Endothelial cell of umbilical vein (primary cell): ENCODE measurements around the gene SBK3. TPM values are rescaled to one million over a fixed set of nuclear protein-coding genes. Genes with fewer than 3 reads are reported as not detected.

Experiments
- BruUV-seq: library from RNA; stranded (reverse); fragments of 400-500 nt; replicated peaks from 2 replicates; lab custom pipeline; 2021; lab: Mats Ljungman, UMichigan
- CTCF ChIA-PET: fragments of 300-600, 350-600 bp; sonication (Branson Sonifier 250); formaldehyde crosslinking; loops from one replicate; lab custom pipeline; 2021; ENCODE audit warnings: antibody characterized with exemption, inconsistent platforms; lab: Charles Lee
- POLR2A ChIA-PET: fragments of 300-600, 350-600 bp; sonication (Branson Sonifier 250); formaldehyde crosslinking; loops from one replicate; lab custom pipeline; 2021; ENCODE audit warnings: antibody characterized with exemption, inconsistent platforms; lab: Charles Lee
- DNase-seq: peaks from one replicate; pipeline ENCODE4 v3.0.0-alpha.2; 2011; ENCODE audit warnings: low read depth, low spot score
- FAIRE-seq: peaks from 2 replicates; lab custom pipeline; 2011; peaks lifted over from hg19 to GRCh38; lab: Jason Lieb, UNC
- H2AFZ ChIP-seq: 2 replicates; pipeline ENCODE4 v1.6.0; 2012; ENCODE audit warnings: low read depth, low read length, control low read depth, inconsistent platforms
- H3K27ac ChIP-seq: 2 replicates; pipeline ENCODE4 v1.5.1; 2011; ENCODE audit warnings: low read depth, mild to moderate bottlenecking, control low read depth, low read length, moderate library complexity; ENCODE audit not compliant: insufficient read depth
- H3K27me3 ChIP-seq, 2 experiments: 2 replicates each; pipeline versions ENCODE4 v1.6.0 to v1.6.1; 2011; ENCODE audit warnings: low read length in 2 of 2, mixed read lengths in 1 of 2; ENCODE audit not compliant: control insufficient read depth in 2 of 2, insufficient read depth in 2 of 2
- H3K36me3 ChIP-seq, 2 experiments: 2 replicates in 1 of 2; 3 replicates in 1 of 2; pipeline ENCODE4 v1.5.1; 2011; ENCODE audit warnings: low read length in 2 of 2, mild to moderate bottlenecking in 1 of 2, moderate library complexity in 1 of 2; ENCODE audit not compliant: control insufficient read depth in 2 of 2, insufficient read depth in 2 of 2; ENCODE audit errors: extremely low read depth in 1 of 2
- H3K4me1 ChIP-seq: 3 replicates; pipeline ENCODE4 v1.5.1; 2011; ENCODE audit warnings: mild to moderate bottlenecking, low read length; ENCODE audit not compliant: control insufficient read depth, insufficient read depth; ENCODE audit errors: extremely low read depth
- H3K4me2 ChIP-seq: 2 replicates; pipeline ENCODE4 v1.6.1; 2011; ENCODE audit warnings: low read length, control low read depth, mixed read lengths; ENCODE audit not compliant: insufficient read depth
- H3K4me3 ChIP-seq, 3 experiments: fragments of 200-600 bp in 1 of 3; sonication (generic), shearing (Covaris generic) in 1 of 3; replicated peaks in 1 of 3; 2 replicates each; pipeline ENCODE4 v1.5.1; 2011 to 2016; ENCODE audit warnings: control low read depth in 3 of 3, low read length in 3 of 3, mild to moderate bottlenecking in 2 of 3, inconsistent platforms in 1 of 3, low read depth in 1 of 3, moderate library complexity in 1 of 3; ENCODE audit not compliant: insufficient read depth in 1 of 3
- H3K79me2 ChIP-seq: 2 replicates; pipeline ENCODE4 v1.6.0; 2012; ENCODE audit warnings: low read length, inconsistent platforms; ENCODE audit not compliant: control insufficient read depth, insufficient read depth
- H3K9ac ChIP-seq: replicated peaks from 2 replicates; pipeline ENCODE3; 2011; ENCODE audit warnings: low read length, control low read depth; ENCODE audit not compliant: insufficient read depth; ENCODE audit errors: extremely low read depth
- H3K9me1 ChIP-seq: replicated peaks from 3 replicates; pipeline ENCODE4 v1.6.0; 2011; ENCODE audit warnings: mild to moderate bottlenecking, low read length; ENCODE audit not compliant: control insufficient read depth, insufficient read depth; ENCODE audit errors: extremely low read depth
- H3K9me3 ChIP-seq: replicated peaks from 2 replicates; pipeline ENCODE4 v1.5.1; 2012; ENCODE audit warnings: low read length, inconsistent platforms; ENCODE audit not compliant: control insufficient read depth, insufficient read depth
- H4K20me1 ChIP-seq: replicated peaks from 2 replicates; pipeline ENCODE3; 2011; ENCODE audit warnings: mild to moderate bottlenecking, low read length; ENCODE audit not compliant: control insufficient read depth, insufficient read depth; ENCODE audit errors: extremely low read depth
- EZH2 ChIP-seq: IDR thresholded peaks from 2 replicates; pipeline ENCODE4 v1.6.1; 2012; ENCODE audit warnings: borderline replicate concordance, low read depth, mild to moderate bottlenecking, moderate library complexity, low read length, inconsistent platforms; ENCODE audit not compliant: severe bottlenecking
- FOS ChIP-seq: IDR thresholded peaks from 2 replicates; pipeline ENCODE4 v1.6.1; 2011; ENCODE audit warnings: mild to moderate bottlenecking, low read length, moderate library complexity, borderline replicate concordance; ENCODE audit not compliant: insufficient read depth
- GATA2 ChIP-seq: IDR thresholded peaks from 2 replicates; pipeline ENCODE4 v1.7.0; 2011; ENCODE audit warnings: low read depth, mild to moderate bottlenecking, moderate library complexity, mixed read lengths, low read length; ENCODE audit not compliant: insufficient read length, insufficient read depth
- JUN ChIP-seq: IDR thresholded peaks from 2 replicates; pipeline ENCODE4 v1.6.1; 2011; ENCODE audit warnings: borderline replicate concordance, low read depth; ENCODE audit not compliant: insufficient read length, insufficient read depth
- MYC ChIP-seq: IDR thresholded peaks from one replicate; pipeline ENCODE4 v1.6.1; 2011; ENCODE audit warnings: mild to moderate bottlenecking, low read depth, low read length
- POLR2A ChIP-seq: IDR thresholded peaks from 2 replicates; pipeline ENCODE4 v1.6.1; 2012; ENCODE audit warnings: low read depth, mild to moderate bottlenecking, control low read depth, low read length
- POLR2AphosphoS5 ChIP-seq: IDR thresholded peaks from 2 replicates; pipeline ENCODE4 v1.6.1; 2012; ENCODE audit warnings: low read depth, mild to moderate bottlenecking, control low read depth, low read length, moderate library complexity; ENCODE audit not compliant: insufficient read depth
- dilution Hi-C: fragments of 300-500 bp; cut with MboI; formaldehyde crosslinking; loops from one replicate; pipeline ENCODE4 v1.15.0; 2019; ENCODE audit warnings: low sequenced_read_pairs; ENCODE audit not compliant: extremely low pct_ligation_motif_present
- intact Hi-C: fragments of 100-400 bp; cut with micrococcal nuclease; formaldehyde crosslinking; loops from one replicate; pipeline ENCODE4 v1.10.0; 2022
- polyA plus RNA-seq, 4 experiments: library from polyadenylated mRNA; depleted of rRNA in 3 of 4; stranded (reverse) in 3 of 4; unstranded in 1 of 4; fragments of >200 nt; gene quantifications; 2 replicates each; pipeline versions ENCODE4 v1.2.1 to v1.2.3, GENCODE V29; 2011 to 2012; ENCODE audit warnings: missing spikeins in 1 of 4
- total RNA-seq: library from RNA; stranded (reverse); gene quantifications from 2 replicates; pipeline ENCODE4 v1.2.3, GENCODE V29; 2021
- TF ChIP-seq, protein P1 (sequence below), 2 donors: IDR thresholded peaks; 1 replicate in 1 of 2; 2 replicates in 1 of 2; pipeline ENCODE4 v1.5.1; 2011; ENCODE audit warnings: low read length in 2 of 2, mild to moderate bottlenecking in 2 of 2, moderate library complexity in 2 of 2, control low read depth in 1 of 2, inconsistent platforms in 1 of 2, low read depth in 1 of 2; ENCODE audit not compliant: insufficient read depth in 1 of 2; ENCODE audit errors: extremely low read depth in 1 of 2

Gene SBK3
- total and polyA plus RNA-seq, 2 donors (not counting 3 experiments of a cell fraction or from before 2014, with no cell fraction given), result 0.18 to 0.62 TPM

DNA sequence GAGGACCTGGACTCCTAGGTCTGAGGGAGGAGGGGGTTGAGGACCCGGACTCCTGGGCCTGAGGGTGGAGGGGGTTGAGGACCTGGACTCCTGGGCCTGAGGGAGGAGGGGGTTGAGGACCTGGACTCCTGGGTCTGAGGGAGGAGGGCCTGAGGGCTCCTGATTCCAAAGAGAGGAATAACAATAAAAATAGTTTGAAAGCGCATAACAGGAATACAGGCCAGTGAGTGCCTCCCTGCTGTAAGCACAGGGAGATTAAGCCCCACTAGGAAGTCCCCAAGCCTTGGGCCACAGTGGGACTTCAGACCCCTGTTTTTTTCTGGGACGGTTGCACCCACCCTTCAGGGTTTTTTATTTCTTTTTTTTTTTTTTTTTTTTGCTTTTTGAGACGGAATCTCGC is 7.2 kb downstream of the SBK3 start:
- H3K9ac ChIP-seq, result no peak overlapping the region
- CTCF ChIA-PET, result interaction anchor here (0.6 kb wide), 1 partner anchor 25 kb away, joined by 4 read pairs; no protein-coding TSS in a partner anchor
- BruUV-seq, result no TSS peak
- H3K79me2 ChIP-seq, result no peaks in the 10 kb centered on the region
- intact Hi-C loops (no loop called here), dilution Hi-C loops (no loop called here)
- H3K36me3 ChIP-seq, result no peaks in the 10 kb centered on the region
- no peak overlapping the region for H3K27ac ChIP-seq
- DNase-seq (no peak), FAIRE-seq (no peak)
- POLR2A ChIA-PET, result no interaction called here
- no peaks in the 10 kb centered on the region for H3K9me3 ChIP-seq
- H3K4me2 ChIP-seq, result no peak overlapping the region
- no peaks in the 10 kb centered on the region for H3K9me1 ChIP-seq
- no peaks in the 10 kb centered on the region for H3K27me3 ChIP-seq
- no peaks in the 10 kb centered on the region for H3K4me1 ChIP-seq
- H3K4me3 ChIP-seq, result no peak overlapping the region
- no peaks in the 10 kb centered on the region for H4K20me1 ChIP-seq
- H2AFZ ChIP-seq, result no peak overlapping the region
- TF ChIP-seq, protein P1, sequence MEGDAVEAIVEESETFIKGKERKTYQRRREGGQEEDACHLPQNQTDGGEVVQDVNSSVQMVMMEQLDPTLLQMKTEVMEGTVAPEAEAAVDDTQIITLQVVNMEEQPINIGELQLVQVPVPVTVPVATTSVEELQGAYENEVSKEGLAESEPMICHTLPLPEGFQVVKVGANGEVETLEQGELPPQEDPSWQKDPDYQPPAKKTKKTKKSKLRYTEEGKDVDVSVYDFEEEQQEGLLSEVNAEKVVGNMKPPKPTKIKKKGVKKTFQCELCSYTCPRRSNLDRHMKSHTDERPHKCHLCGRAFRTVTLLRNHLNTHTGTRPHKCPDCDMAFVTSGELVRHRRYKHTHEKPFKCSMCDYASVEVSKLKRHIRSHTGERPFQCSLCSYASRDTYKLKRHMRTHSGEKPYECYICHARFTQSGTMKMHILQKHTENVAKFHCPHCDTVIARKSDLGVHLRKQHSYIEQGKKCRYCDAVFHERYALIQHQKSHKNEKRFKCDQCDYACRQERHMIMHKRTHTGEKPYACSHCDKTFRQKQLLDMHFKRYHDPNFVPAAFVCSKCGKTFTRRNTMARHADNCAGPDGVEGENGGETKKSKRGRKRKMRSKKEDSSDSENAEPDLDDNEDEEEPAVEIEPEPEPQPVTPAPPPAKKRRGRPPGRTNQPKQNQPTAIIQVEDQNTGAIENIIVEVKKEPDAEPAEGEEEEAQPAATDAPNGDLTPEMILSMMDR (IDR thresholded peaks at IDR 0.05; ENCODE audit: extremely low read depth in 1 of 2, insufficient read depth in 1 of 2, low read depth in 1 of 2, low read length in 2 of 2), result no peak
- TF ChIP-seq MYC (no peak), POLR2A (no peak), EZH2 (no peak), FOS (no peak), POLR2AphosphoS5 (no peak), GATA2 (no peak), JUN (no peak)
